ENCODE data around the gene ASB5.

DNA sequence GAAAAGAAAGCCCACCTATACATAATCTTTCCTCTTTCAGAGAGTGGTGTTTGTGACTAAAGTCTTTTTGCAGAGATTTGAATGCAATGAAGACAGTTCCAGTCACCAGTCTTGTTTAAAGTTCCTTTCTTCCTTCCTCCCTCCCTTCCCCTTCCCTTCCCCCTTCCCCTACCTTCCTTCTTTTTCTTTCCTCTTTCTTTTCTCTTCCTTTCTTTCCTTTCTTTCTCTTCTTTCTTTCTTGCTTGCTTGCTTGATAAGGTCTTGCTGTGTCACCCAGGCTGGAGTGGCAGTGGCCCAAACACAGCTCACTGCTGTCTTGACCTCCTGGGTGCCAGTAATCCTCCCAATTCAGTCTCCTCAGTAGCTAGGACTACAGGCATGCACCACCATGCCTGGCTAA is 19.0 kb upstream of the ASB5 start:
- TF ChIP-seq, protein P1, sequence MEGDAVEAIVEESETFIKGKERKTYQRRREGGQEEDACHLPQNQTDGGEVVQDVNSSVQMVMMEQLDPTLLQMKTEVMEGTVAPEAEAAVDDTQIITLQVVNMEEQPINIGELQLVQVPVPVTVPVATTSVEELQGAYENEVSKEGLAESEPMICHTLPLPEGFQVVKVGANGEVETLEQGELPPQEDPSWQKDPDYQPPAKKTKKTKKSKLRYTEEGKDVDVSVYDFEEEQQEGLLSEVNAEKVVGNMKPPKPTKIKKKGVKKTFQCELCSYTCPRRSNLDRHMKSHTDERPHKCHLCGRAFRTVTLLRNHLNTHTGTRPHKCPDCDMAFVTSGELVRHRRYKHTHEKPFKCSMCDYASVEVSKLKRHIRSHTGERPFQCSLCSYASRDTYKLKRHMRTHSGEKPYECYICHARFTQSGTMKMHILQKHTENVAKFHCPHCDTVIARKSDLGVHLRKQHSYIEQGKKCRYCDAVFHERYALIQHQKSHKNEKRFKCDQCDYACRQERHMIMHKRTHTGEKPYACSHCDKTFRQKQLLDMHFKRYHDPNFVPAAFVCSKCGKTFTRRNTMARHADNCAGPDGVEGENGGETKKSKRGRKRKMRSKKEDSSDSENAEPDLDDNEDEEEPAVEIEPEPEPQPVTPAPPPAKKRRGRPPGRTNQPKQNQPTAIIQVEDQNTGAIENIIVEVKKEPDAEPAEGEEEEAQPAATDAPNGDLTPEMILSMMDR (IDR thresholded peaks at IDR 0.05): no peak
- TF ChIP-seq POLR2A (IDR thresholded peaks at IDR 0.05) (no peak), EP300 (IDR thresholded peaks at IDR 0.05) (no peak)
